H1 (cell line): ENCODE data around the gene GPT2.

Experiments used
- CHD1 ChIP-seq: IDR thresholded peaks from 2 replicates; pipeline ENCODE4 v1.6.1; 2012; ENCODE audit warnings: low read depth, low read length, improper control_type of control experiment
- CHD2 ChIP-seq: IDR thresholded peaks from 2 replicates; pipeline ENCODE4 v1.6.1; 2012; ENCODE audit warnings: low read length, improper control_type of control experiment
- CTCF ChIP-seq, 3 experiments: IDR thresholded peaks; 1 replicate in 2 of 3; 2 replicates in 1 of 3; pipeline versions ENCODE4 v1.5.1 to v1.6.1; 2011; ENCODE audit warnings: low read length in 3 of 3, mild to moderate bottlenecking in 3 of 3, inconsistent platforms in 2 of 3, low read depth in 1 of 3, moderate library complexity in 1 of 3; ENCODE audit not compliant: insufficient read depth in 1 of 3; ENCODE audit errors: control extremely low read depth in 1 of 3
- KDM5A ChIP-seq: fragments of 200-600 bp; IDR thresholded peaks from 2 replicates; pipeline ENCODE4 v1.7.1; 2012; ENCODE audit warnings: mild to moderate bottlenecking, low read length, inconsistent platforms, mixed read lengths
- MAFK ChIP-seq: IDR thresholded peaks from 2 replicates; pipeline ENCODE4 v1.6.1; 2012; ENCODE audit warnings: low read depth, mild to moderate bottlenecking, improper control_type of control experiment, low read length
- POLR2AphosphoS5 ChIP-seq: IDR thresholded peaks from 2 replicates; pipeline ENCODE4 v1.6.1; 2011; ENCODE audit warnings: low read depth, low read length
- ZNF274 ChIP-seq: IDR thresholded peaks from 2 replicates; pipeline ENCODE4 v1.7.0; 2012; ENCODE audit warnings: low read length, borderline replicate concordance; ENCODE audit errors: extremely low read depth

GRCh38 chr16:46842192-46842895 is 41.8 kb upstream of the GPT2 start:
- no peak for TF ChIP-seq CTCF (IDR thresholded peaks at IDR 0.05; ENCODE audit: control extremely low read depth in 1 of 3, insufficient read depth in 1 of 3, low read depth in 1 of 3, low read length in 3 of 3)
- TF ChIP-seq CHD1: no peak
- no peak for TF ChIP-seq POLR2AphosphoS5
- TF ChIP-seq ZNF274: no peak
- TF ChIP-seq MAFK: no peak
- no peak for TF ChIP-seq KDM5A
- no peak for TF ChIP-seq CHD2
